Glutamatergic neuron (in vitro differentiated cells): Measurements from ENCODE around the gene TMEM271. TPM values are rescaled to one million over a fixed set of nuclear protein-coding genes. Genes with fewer than 3 reads are reported as not detected.

Source experiments
- DNase-seq: peaks from one replicate; pipeline ENCODE4 v3.0.0; 2022
- H3K27ac Mint-ChIP-seq: one replicate; pipeline ENCODE4 v1.8.0; 2020; ENCODE audit warnings: mild to moderate bottlenecking, mixed read lengths, inconsistent platforms; ENCODE audit not compliant: unreplicated experiment
- H3K27me3 Mint-ChIP-seq: one replicate; pipeline ENCODE4 v1.8.0; 2020; ENCODE audit warnings: mild to moderate bottlenecking, moderate library complexity, mixed read lengths, inconsistent platforms; ENCODE audit not compliant: unreplicated experiment
- H3K36me3 Mint-ChIP-seq: one replicate; pipeline ENCODE4 v1.8.0; 2020; ENCODE audit warnings: mild to moderate bottlenecking, mixed read lengths, inconsistent platforms; ENCODE audit not compliant: unreplicated experiment
- H3K4me1 Mint-ChIP-seq: one replicate; pipeline ENCODE4 v1.8.0; 2020; ENCODE audit warnings: mild to moderate bottlenecking, low read depth, mixed read lengths, inconsistent platforms; ENCODE audit not compliant: unreplicated experiment
- H3K4me3 Mint-ChIP-seq: one replicate; pipeline ENCODE4 v1.8.0; 2020; ENCODE audit warnings: mild to moderate bottlenecking, mixed read lengths, inconsistent platforms; ENCODE audit not compliant: unreplicated experiment
- H3K9me3 Mint-ChIP-seq: one replicate; pipeline ENCODE4 v1.8.0; 2020; ENCODE audit warnings: mild to moderate bottlenecking, moderate library complexity, mixed read lengths, inconsistent platforms; ENCODE audit not compliant: unreplicated experiment
- total RNA-seq: library from RNA; stranded (reverse); fragmentation: NEBNext Ultra II Directional; extraction: Animal tissue kit (Norgen Biotek cat#: 25700); gene quantifications from one replicate; pipeline ENCODE4 v1.2.1, GENCODE V29; 2021; ENCODE audit not compliant: unreplicated experiment
- TF ChIP-seq, protein P1 (sequence below): fragments of 200-600 bp; sonication (generic); IDR thresholded peaks from one replicate; pipeline ENCODE4 v1.5.0; 2021; ENCODE audit not compliant: partially characterized antibody, unreplicated experiment

The TMEM271 gene
- total RNA-seq, 1 donor from 2014 or later, result 22.7 TPM

DNA sequence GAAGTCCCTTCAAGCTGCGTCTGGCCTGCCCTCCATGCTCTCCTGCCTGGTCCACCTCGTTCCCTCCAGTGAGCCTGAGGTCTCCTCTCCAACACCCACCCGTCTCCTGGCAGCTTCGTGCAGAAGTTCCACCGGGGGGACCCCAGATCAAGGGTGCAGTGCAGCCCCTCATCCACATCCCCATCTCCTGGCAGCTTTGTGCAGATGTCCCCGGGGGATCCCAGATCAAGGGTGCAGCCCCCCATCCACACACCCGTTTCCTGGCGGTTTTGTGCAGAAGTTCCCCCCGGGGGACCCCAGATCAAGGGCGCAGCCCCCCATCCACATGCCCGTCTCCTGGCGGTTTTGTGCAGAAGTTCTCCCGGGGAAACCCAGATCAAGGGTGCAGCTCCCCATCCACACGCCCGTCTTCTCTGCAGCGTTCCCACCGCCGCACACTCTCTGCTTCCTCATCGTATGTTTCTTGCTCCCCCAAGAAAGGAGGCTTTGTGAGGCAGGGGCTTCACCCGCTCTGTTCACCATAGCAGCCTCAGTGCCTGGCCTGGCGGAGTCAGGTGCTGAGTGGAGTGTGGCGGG, 41.4 kb downstream of the TMEM271 start:
- peaks cover 7% of the 10 kb centered on the region for H3K36me3 Mint-ChIP-seq
- no peak for DNase-seq
- TF ChIP-seq, protein P1, sequence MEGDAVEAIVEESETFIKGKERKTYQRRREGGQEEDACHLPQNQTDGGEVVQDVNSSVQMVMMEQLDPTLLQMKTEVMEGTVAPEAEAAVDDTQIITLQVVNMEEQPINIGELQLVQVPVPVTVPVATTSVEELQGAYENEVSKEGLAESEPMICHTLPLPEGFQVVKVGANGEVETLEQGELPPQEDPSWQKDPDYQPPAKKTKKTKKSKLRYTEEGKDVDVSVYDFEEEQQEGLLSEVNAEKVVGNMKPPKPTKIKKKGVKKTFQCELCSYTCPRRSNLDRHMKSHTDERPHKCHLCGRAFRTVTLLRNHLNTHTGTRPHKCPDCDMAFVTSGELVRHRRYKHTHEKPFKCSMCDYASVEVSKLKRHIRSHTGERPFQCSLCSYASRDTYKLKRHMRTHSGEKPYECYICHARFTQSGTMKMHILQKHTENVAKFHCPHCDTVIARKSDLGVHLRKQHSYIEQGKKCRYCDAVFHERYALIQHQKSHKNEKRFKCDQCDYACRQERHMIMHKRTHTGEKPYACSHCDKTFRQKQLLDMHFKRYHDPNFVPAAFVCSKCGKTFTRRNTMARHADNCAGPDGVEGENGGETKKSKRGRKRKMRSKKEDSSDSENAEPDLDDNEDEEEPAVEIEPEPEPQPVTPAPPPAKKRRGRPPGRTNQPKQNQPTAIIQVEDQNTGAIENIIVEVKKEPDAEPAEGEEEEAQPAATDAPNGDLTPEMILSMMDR, result no peak
- peak overlapping the region; percentile 52 for H3K27ac Mint-ChIP-seq
- no peak overlapping the region for H3K4me3 Mint-ChIP-seq
- peaks cover 6% of the 10 kb centered on the region for H3K9me3 Mint-ChIP-seq
- H3K27me3 Mint-ChIP-seq, result peaks cover 7% of the 10 kb centered on the region
- H3K4me1 Mint-ChIP-seq, result peaks cover 6% of the 10 kb centered on the region

DNA sequence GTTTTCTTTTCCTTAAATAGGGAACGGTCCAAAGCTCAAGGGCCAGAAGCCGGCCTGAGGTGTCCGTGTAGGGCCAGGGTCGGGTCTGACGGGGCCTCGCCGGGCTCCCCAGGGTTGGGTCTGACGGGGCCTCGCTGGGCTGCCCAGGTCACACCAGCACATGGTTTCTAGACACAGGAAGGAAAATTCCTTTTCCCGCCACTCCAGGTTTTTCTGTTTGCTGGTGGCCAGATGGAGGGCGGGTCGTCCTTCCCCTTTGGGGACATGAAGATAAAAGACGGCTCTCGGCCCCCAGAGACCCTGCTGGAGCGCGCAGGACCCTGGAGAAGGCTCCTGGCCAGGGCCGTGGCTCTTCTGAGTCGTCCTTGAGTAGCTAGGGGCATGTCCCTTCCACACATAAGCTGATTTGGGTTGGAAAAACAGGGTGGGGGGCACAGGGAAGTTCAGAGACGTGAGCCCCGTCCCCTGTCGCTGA, 42.0 kb downstream of the TMEM271 start:
- Mint-ChIP-seq H3K9me3 (peaks cover 6% of the 10 kb centered on the region), H3K4me3 (no peak overlapping the region), H3K4me1 (peaks cover 8% of the 10 kb centered on the region), H3K36me3 (peaks cover 7% of the 10 kb centered on the region), H3K27me3 (peaks cover 8% of the 10 kb centered on the region), H3K27ac (no peak overlapping the region)
- TF ChIP-seq, protein P1, result no peak
- no peak for DNase-seq

DNA sequence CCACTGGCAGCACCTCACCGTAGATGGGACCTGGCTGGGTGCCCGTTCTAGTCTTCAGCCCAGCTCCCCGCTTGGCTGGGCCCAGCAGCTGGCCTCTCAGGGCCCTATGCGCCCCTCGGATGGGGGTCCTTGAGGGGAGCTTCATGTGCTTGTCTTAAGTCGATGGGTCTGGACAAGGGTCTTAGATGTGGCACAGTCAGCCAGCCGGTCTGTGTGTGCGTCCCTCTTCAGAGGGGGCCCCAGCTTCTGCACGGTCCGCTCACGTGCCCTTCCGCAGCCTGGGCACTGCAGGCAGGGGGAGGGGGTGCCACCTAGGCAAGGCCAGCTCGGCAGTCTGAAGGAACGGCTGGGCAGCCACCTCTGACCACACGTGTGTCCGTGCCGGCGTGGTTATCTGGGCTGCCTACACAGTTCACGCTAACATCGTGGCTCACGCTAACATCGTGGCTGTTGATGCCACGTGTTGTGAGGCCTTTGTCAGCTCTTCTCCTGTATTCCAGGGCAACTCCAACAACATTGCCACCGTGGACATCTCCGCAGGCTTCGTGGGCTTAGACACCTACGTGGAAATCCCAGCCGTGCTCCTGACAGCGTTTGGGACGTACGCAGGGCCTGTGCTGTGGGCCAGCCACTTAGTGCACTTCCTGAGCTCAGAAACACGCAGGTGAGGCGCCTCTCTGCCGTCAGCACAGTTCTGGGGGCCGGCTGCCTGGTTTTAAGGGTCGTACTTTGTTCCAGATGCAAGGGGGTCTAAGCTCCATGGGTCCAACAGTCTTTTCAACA, 42.6 kb downstream of the TMEM271 start:
- H3K36me3 Mint-ChIP-seq, result peaks cover 7% of the 10 kb centered on the region
- DNase-seq, result no peak

DNA sequence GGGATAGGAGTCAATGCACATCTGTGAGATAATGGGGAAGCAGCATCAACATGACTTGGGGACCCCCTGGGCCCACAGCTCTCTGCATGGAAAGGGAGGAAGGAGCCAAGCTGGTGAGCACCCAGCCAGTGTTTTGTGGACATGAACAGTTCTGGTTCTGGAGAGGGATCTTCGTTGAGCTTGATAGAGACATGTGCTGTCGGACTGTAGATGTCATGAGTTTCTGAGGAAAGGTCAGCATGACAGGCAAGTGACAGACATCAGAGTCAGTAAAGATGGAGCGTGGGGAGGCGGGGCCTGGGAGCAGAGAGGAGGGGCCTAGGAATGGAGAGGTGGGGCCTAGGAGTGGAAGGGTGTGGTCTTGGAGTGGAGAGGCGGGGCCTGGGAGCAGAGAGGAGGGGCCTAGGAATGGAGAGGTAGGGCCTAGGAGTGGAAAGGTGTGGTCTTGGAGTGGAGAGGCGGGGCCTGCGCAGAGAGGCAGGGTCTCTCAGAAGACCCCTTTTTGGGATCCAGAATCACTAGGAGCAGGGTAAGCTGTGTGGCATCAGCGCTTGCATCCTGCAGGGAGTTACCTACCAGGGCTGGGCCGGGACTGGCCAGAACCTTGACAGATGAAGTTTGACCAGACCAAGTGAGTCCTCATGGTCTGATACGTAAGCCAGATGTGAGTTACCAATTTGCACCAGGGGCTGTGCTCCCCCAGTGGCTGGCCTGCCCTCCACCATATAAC, 43.3 kb downstream of the TMEM271 start:
- no peak overlapping the region for H3K4me3 Mint-ChIP-seq
- TF ChIP-seq, protein P1, result no peak
- H3K4me1 Mint-ChIP-seq, result peaks cover 19% of the 10 kb centered on the region
- no peak overlapping the region for H3K27ac Mint-ChIP-seq
- H3K27me3 Mint-ChIP-seq, result peaks cover 14% of the 10 kb centered on the region
- H3K36me3 Mint-ChIP-seq, result peaks cover 7% of the 10 kb centered on the region
- no peak for DNase-seq
- H3K9me3 Mint-ChIP-seq, result peaks cover 12% of the 10 kb centered on the region

More for the DNA sequence above, 42.6 kb downstream of the TMEM271 start:
- H3K4me3 Mint-ChIP-seq, result no peak overlapping the region
- TF ChIP-seq, protein P1, result no peak
- no peak overlapping the region for H3K27ac Mint-ChIP-seq
- H3K9me3 Mint-ChIP-seq, result peaks cover 10% of the 10 kb centered on the region
- peaks cover 12% of the 10 kb centered on the region for H3K27me3 Mint-ChIP-seq
- peaks cover 14% of the 10 kb centered on the region for H3K4me1 Mint-ChIP-seq
